ENCODE data around the gene COL4A2. TPM values are rescaled to one million over a fixed set of nuclear protein-coding genes. Genes with fewer than 3 reads are reported as not detected.

The COL4A2 gene
- total RNA-seq, 1 donor from 2014 or later: 1,414 TPM

GRCh38 chr13:110560601-110561343 is 253.7 kb downstream of the COL4A2 start:
- TF ChIP-seq CTCF (IDR thresholded peaks at IDR 0.05; ENCODE audit: insufficient read depth, low read depth, low read length): no peak
- no peak for TF ChIP-seq EZH2 (IDR thresholded peaks at IDR 0.05; ENCODE audit: insufficient read depth, low read length)
- H3K4me2 ChIP-seq (ENCODE audit: low read length): peak overlapping the region; percentile 97
- no peak overlapping the region for H3K27ac ChIP-seq (ENCODE audit: low read depth, low read length)
- H2AFZ ChIP-seq (ENCODE audit: low read depth, low read length): peak overlapping the region; percentile 85
- peaks cover 4% of the 10 kb centered on the region for H3K4me1 ChIP-seq (ENCODE audit: insufficient read depth, low read length)
- H4K20me1 ChIP-seq (ENCODE audit: insufficient read depth, low read length): no peaks in the 10 kb centered on the region
- no peaks in the 10 kb centered on the region for H3K79me2 ChIP-seq (ENCODE audit: insufficient read depth, low read length)
- H3K27me3 Mint-ChIP-seq (ENCODE audit: low read depth, unreplicated experiment): peaks cover 32% of the 10 kb centered on the region
- peak overlapping the region; percentile 60 for H3K4me3 ChIP-seq (ENCODE audit: insufficient read depth, low read depth, low read length)
- H3K9me3 Mint-ChIP-seq (ENCODE audit: unreplicated experiment): peaks cover 5% of the 10 kb centered on the region
- H3K4me1 Mint-ChIP-seq (ENCODE audit: low read depth, unreplicated experiment): no peaks in the 10 kb centered on the region
- no peak for DNase-seq (ENCODE audit: low read depth)
- H3K9me3 ChIP-seq (ENCODE audit: insufficient read depth, low read depth, low read length): peaks cover 5% of the 10 kb centered on the region
- peaks cover 4% of the 10 kb centered on the region for H3K27me3 ChIP-seq (ENCODE audit: insufficient read depth, low read length)
- no peak overlapping the region for H3K27ac Mint-ChIP-seq (ENCODE audit: unreplicated experiment)
- H3K36me3 Mint-ChIP-seq (ENCODE audit: low read depth, unreplicated experiment): peaks cover 9% of the 10 kb centered on the region
- no peak for FAIRE-seq
- peak overlapping the region; percentile 65 for H3K9ac ChIP-seq (ENCODE audit: low read length)
- H3K4me3 Mint-ChIP-seq (ENCODE audit: unreplicated experiment): peak overlapping the region; percentile 86
- H3K36me3 ChIP-seq (ENCODE audit: insufficient read depth, low read length): no peaks in the 10 kb centered on the region

GRCh38 chr13:110561344-110562035 is 254.4 kb downstream of the COL4A2 start, which contains the start of gene RAB20:
Gene RAB20 (minus strand): TSS chr13:110561722. CDS start chr13:110561519, 203 bp downstream.
- Histone ChIP-seq H3K27ac (ENCODE audit: low read depth, low read length) (no peak within 1 kb of the TSS), H3K79me2 (ENCODE audit: insufficient read depth, low read length) (no peaks in the 10 kb centered on the region), H3K9ac (ENCODE audit: low read length) (peak within 1 kb of the TSS; percentile 73), H3K27me3 (ENCODE audit: insufficient read depth, low read length) (peaks cover 4% of the 10 kb centered on the region), H3K36me3 (ENCODE audit: insufficient read depth, low read length) (no peaks in the 10 kb centered on the region), H3K4me3 (ENCODE audit: insufficient read depth, low read depth, low read length) (peak within 1 kb of the TSS; percentile 89), H3K4me1 (ENCODE audit: insufficient read depth, low read length) (peaks cover 4% of the 10 kb centered on the region), H3K9me3 (ENCODE audit: insufficient read depth, low read depth, low read length) (peaks cover 5% of the 10 kb centered on the region), H3K4me2 (ENCODE audit: low read length) (peak within 1 kb of the TSS; percentile 97), H2AFZ (ENCODE audit: low read depth, low read length) (peak within 1 kb of the TSS; percentile 91), H4K20me1 (ENCODE audit: insufficient read depth, low read length) (no peaks in the 10 kb centered on the region)
- H3K27me3 Mint-ChIP-seq (ENCODE audit: low read depth, unreplicated experiment): peaks cover 30% of the 10 kb centered on the region
- peak; percentile 60 for DNase-seq (ENCODE audit: low read depth)
- FAIRE-seq: no peak
- TF ChIP-seq EZH2 (IDR thresholded peaks at IDR 0.05; ENCODE audit: insufficient read depth, low read length) (no peak), CTCF (IDR thresholded peaks at IDR 0.05; ENCODE audit: insufficient read depth, low read depth, low read length) (no peak)
- H3K4me3 Mint-ChIP-seq (ENCODE audit: unreplicated experiment): peak within 1 kb of the TSS; percentile 96
- H3K9me3 Mint-ChIP-seq (ENCODE audit: unreplicated experiment): peaks cover 5% of the 10 kb centered on the region
- no peaks in the 10 kb centered on the region for H3K4me1 Mint-ChIP-seq (ENCODE audit: low read depth, unreplicated experiment)
- peaks cover 9% of the 10 kb centered on the region for H3K36me3 Mint-ChIP-seq (ENCODE audit: low read depth, unreplicated experiment)
- peak within 1 kb of the TSS; percentile 69 for H3K27ac Mint-ChIP-seq (ENCODE audit: unreplicated experiment)

Measured in astrocyte (in vitro differentiated cells and primary cell).